H1 (cell line): Measurements from ENCODE around the gene CNKSR2. TPM values are rescaled to one million over a fixed set of nuclear protein-coding genes. Genes with fewer than 3 reads are reported as not detected.

Experiments used
- CTCF ChIA-PET: fragments of 300-600 bp; sonication (Branson Sonifier 250); formaldehyde crosslinking; loops from one replicate; lab custom pipeline; 2021; ENCODE audit not compliant: partially characterized antibody; lab: Charles Lee
- POLR2A ChIA-PET: fragments of 300-600 bp; sonication (Branson Sonifier 250); formaldehyde crosslinking; loops from one replicate; lab custom pipeline; 2021; ENCODE audit warnings: inconsistent platforms; ENCODE audit not compliant: partially characterized antibody; lab: Charles Lee
- DNase-seq, 2 experiments: peaks; one replicate each; pipeline versions ENCODE4 v3.0.0 to v3.0.0-alpha.2; 2010 to 2022; ENCODE audit warnings: low spot score in 2 of 2, low read depth in 1 of 2, mixed read lengths in 1 of 2
- FAIRE-seq: peaks from 2 replicates; lab custom pipeline; 2011; peaks lifted over from hg19 to GRCh38; lab: Jason Lieb, UNC
- H2AFZ ChIP-seq: 2 replicates; pipeline ENCODE4 v1.8.1; 2012; ENCODE audit warnings: low read length, inconsistent platforms
- H2AK5ac ChIP-seq: 2 replicates; pipeline ENCODE4 v1.6.1; 2013; ENCODE audit warnings: low read depth, low read length
- H2BK120ac ChIP-seq: replicated peaks from 2 replicates; pipeline ENCODE3; 2013; ENCODE audit warnings: low read depth, low read length, inconsistent platforms
- H2BK12ac ChIP-seq: 2 replicates; pipeline ENCODE4 v1.6.1; 2013; ENCODE audit warnings: low read depth, low read length
- H2BK15ac ChIP-seq: 2 replicates; pipeline ENCODE4 v1.6.1; 2013; ENCODE audit warnings: low read length
- H2BK20ac ChIP-seq: 2 replicates; pipeline ENCODE4 v1.6.1; 2013; ENCODE audit warnings: low read length
- H2BK5ac ChIP-seq: 2 replicates; pipeline ENCODE4 v1.6.1; 2013; ENCODE audit warnings: low read depth, low read length
- H3K14ac ChIP-seq: 2 replicates; pipeline ENCODE4 v1.6.1; 2013; ENCODE audit warnings: inconsistent platforms; ENCODE audit not compliant: insufficient read length
- H3K18ac ChIP-seq: 2 replicates; pipeline ENCODE4 v1.6.1; 2013; ENCODE audit warnings: low read length; ENCODE audit errors: extremely low read depth
- H3K23ac ChIP-seq: 2 replicates; pipeline ENCODE4 v1.6.1; 2013; ENCODE audit warnings: inconsistent platforms; ENCODE audit not compliant: insufficient read length
- H3K23me2 ChIP-seq: 2 replicates; pipeline ENCODE4 v1.6.1; 2013; ENCODE audit warnings: low read depth, low read length
- H3K27ac ChIP-seq: 2 replicates; pipeline ENCODE4 v1.6.1; 2011; ENCODE audit warnings: low read depth, low read length, inconsistent platforms
- H3K27me3 ChIP-seq, 4 experiments: replicated peaks in 1 of 4; 1 replicate in 1 of 4; 2 replicates in 3 of 4; pipeline versions ENCODE4 v1.6.1 to v1.8.1; 2011 to 2013; ENCODE audit warnings: low read length in 3 of 4, mild to moderate bottlenecking in 3 of 4, inconsistent platforms in 2 of 4, mixed read lengths in 2 of 4, moderate library complexity in 1 of 4; ENCODE audit not compliant: control insufficient read depth in 3 of 4, insufficient read depth in 3 of 4; ENCODE audit errors: extremely low read depth in 1 of 4
- H3K36me3 ChIP-seq, 4 experiments: 2 replicates each; pipeline versions ENCODE4 v1.6.1 to v1.8.1; 2011 to 2013; ENCODE audit warnings: mild to moderate bottlenecking in 4 of 4, low read length in 3 of 4, moderate library complexity in 2 of 4, control low read depth in 1 of 4, inconsistent platforms in 1 of 4; ENCODE audit not compliant: insufficient read depth in 4 of 4, control insufficient read depth in 2 of 4
- H3K4ac ChIP-seq: replicated peaks from 2 replicates; pipeline ENCODE3; 2013; ENCODE audit warnings: low read length, low read depth, mixed read lengths, inconsistent platforms; ENCODE audit not compliant: insufficient read length
- H3K4me1 ChIP-seq, 4 experiments: replicated peaks in 1 of 4; 1 replicate in 1 of 4; 2 replicates in 3 of 4; pipeline versions ENCODE4 v1.6.1 to v1.8.1; 2011 to 2013; ENCODE audit warnings: low read length in 3 of 4, inconsistent platforms in 2 of 4, mixed read lengths in 1 of 4; ENCODE audit not compliant: insufficient read depth in 4 of 4, control insufficient read depth in 3 of 4
- H3K4me2 ChIP-seq, 2 experiments: 2 replicates each; pipeline versions ENCODE4 v1.6.1 to v1.8.1; 2011 to 2013; ENCODE audit warnings: low read depth in 2 of 2, low read length in 2 of 2, control low read depth in 1 of 2, inconsistent platforms in 1 of 2, mild to moderate bottlenecking in 1 of 2; ENCODE audit not compliant: insufficient read depth in 1 of 2
- H3K4me3 ChIP-seq, 4 experiments: fragments of 200-600, 300-600 bp in 1 of 4; sonication (generic), shearing (Covaris generic), sonication (Bioruptor Twin) in 1 of 4; 2 replicates each; pipeline versions ENCODE4 v1.5.1 to v1.8.1; 2011 to 2016; ENCODE audit warnings: low read length in 4 of 4, low read depth in 3 of 4, control low read depth in 2 of 4, inconsistent platforms in 2 of 4, mild to moderate bottlenecking in 2 of 4, mixed read lengths in 1 of 4, moderate library complexity in 1 of 4; ENCODE audit not compliant: insufficient read depth in 2 of 4; ENCODE audit errors: extremely low read depth in 1 of 4
- H3K56ac ChIP-seq: replicated peaks from 2 replicates; pipeline ENCODE3; 2013; ENCODE audit warnings: low read depth, mild to moderate bottlenecking, mixed read lengths, low read length, inconsistent platforms; ENCODE audit not compliant: insufficient read length
- H3K79me1 ChIP-seq: 2 replicates; pipeline ENCODE4 v1.6.1; 2013; ENCODE audit warnings: low read depth, low read length, control low read depth
- H3K79me2 ChIP-seq, 2 experiments: 2 replicates each; pipeline versions ENCODE4 v1.6.1 to v1.8.1; 2012 to 2013; ENCODE audit warnings: low read length in 2 of 2, mild to moderate bottlenecking in 2 of 2, inconsistent platforms in 1 of 2; ENCODE audit not compliant: insufficient read depth in 2 of 2, control insufficient read depth in 1 of 2
- H3K9ac ChIP-seq, 4 experiments: replicated peaks in 1 of 4; 1 replicate in 1 of 4; 2 replicates in 3 of 4; pipeline versions ENCODE4 v1.6.1 to v1.8.1; 2011 to 2013; ENCODE audit warnings: low read depth in 3 of 4, low read length in 3 of 4, control low read depth in 2 of 4, mild to moderate bottlenecking in 2 of 4, moderate library complexity in 2 of 4, inconsistent platforms in 1 of 4; ENCODE audit errors: extremely low read depth in 1 of 4
- H3K9me3 ChIP-seq, 2 experiments: 2 replicates each; pipeline versions ENCODE4 v1.6.1 to v1.8.1; 2012 to 2013; ENCODE audit warnings: mild to moderate bottlenecking in 2 of 2, moderate library complexity in 2 of 2, control low read depth in 1 of 2, inconsistent platforms in 1 of 2, low read depth in 1 of 2, low read length in 1 of 2, mixed read lengths in 1 of 2; ENCODE audit not compliant: insufficient read depth in 2 of 2
- H4K20me1 ChIP-seq, 2 experiments: replicated peaks in 1 of 2; 2 replicates each; pipeline versions ENCODE3 to v1.8.1; 2011 to 2013; ENCODE audit warnings: inconsistent platforms in 2 of 2, low read length in 2 of 2, mild to moderate bottlenecking in 1 of 2; ENCODE audit not compliant: insufficient read depth in 2 of 2, control insufficient read depth in 1 of 2
- H4K5ac ChIP-seq: 2 replicates; pipeline ENCODE4 v1.6.1; 2013; ENCODE audit warnings: low read length, low read depth, mixed read lengths, inconsistent platforms; ENCODE audit not compliant: insufficient read length
- H4K8ac ChIP-seq: 2 replicates; pipeline ENCODE4 v1.8.0; 2013; ENCODE audit warnings: mild to moderate bottlenecking, moderate library complexity, low read length, inconsistent platforms; ENCODE audit not compliant: insufficient read depth; ENCODE audit errors: extremely low read depth
- H4K91ac ChIP-seq: replicated peaks from 2 replicates; pipeline ENCODE3; 2013; ENCODE audit warnings: low read length, mixed read lengths, inconsistent platforms; ENCODE audit not compliant: insufficient read length
- CBX5 ChIP-seq: fragments of 300-800, 300-1000 bp; sonication (generic); IDR thresholded peaks from 2 replicates; pipeline ENCODE4 v1.7.1; 2016; ENCODE audit warnings: antibody characterized with exemption, low read length, low read depth
- GTF2F1 ChIP-seq: IDR thresholded peaks from 2 replicates; pipeline ENCODE4 v1.6.1; 2012; ENCODE audit warnings: low read depth, low read length, improper control_type of control experiment, borderline replicate concordance
- POLR2AphosphoS5 ChIP-seq: IDR thresholded peaks from 2 replicates; pipeline ENCODE4 v1.6.1; 2011; ENCODE audit warnings: low read depth, low read length
- TAF1 ChIP-seq: IDR thresholded peaks from 2 replicates; pipeline ENCODE4 v1.6.1; 2011; ENCODE audit warnings: mild to moderate bottlenecking, low read depth, low read length
- WGBS, 2 experiments: shearing (Covaris generic) in 1 of 2; methylation state at CpG; one replicate each; pipeline versions ENCODE4 v1.1.6 to v1.1.7; 2013 to 2015; ENCODE audit warnings: low lambda C conversion rate in 2 of 2, mixed read lengths in 2 of 2, inconsistent platforms in 1 of 2, low coverage in 1 of 2, missing lambda C conversion rate in 1 of 2; ENCODE audit not compliant: insufficient replicate concordance in 2 of 2, insufficient coverage in 1 of 2, insufficient read length in 1 of 2; ENCODE audit errors: extremely low coverage in 1 of 2, missing lambda C conversion rate in 1 of 2; 5-methylcytosine and 5-hydroxymethylcytosine counted together
- polyA plus RNA-seq, 7 experiments: library from polyadenylated mRNA; depleted of rRNA in 3 of 7; stranded (reverse) in 5 of 7; unstranded in 2 of 7; fragments of >200 nt in 5 of 7; fragments of 200-250 nt in 2 of 7; gene quantifications; 1 replicate in 5 of 7; 2 replicates in 1 of 7; 4 replicates in 1 of 7; pipeline versions ENCODE4 v1.2.1 to v1.2.3, GENCODE V29; 2011 to 2013; ENCODE audit warnings: missing spikeins in 2 of 7, mixed read lengths in 2 of 7
- total RNA-seq: library from RNA; stranded (reverse); fragmentation: NEBNext Ultra II Directional; extraction: Animal tissue kit (Norgen Biotek cat#: 25700); gene quantifications from 2 replicates; pipeline ENCODE4 v1.2.1, GENCODE V29; 2021

The CNKSR2 gene
- total and polyA plus RNA-seq, 2 of the 8 experiments (the other 6 are each of a cell fraction or from before 2014, with no cell fraction given) = 5.5 to 16.3 TPM

DNA sequence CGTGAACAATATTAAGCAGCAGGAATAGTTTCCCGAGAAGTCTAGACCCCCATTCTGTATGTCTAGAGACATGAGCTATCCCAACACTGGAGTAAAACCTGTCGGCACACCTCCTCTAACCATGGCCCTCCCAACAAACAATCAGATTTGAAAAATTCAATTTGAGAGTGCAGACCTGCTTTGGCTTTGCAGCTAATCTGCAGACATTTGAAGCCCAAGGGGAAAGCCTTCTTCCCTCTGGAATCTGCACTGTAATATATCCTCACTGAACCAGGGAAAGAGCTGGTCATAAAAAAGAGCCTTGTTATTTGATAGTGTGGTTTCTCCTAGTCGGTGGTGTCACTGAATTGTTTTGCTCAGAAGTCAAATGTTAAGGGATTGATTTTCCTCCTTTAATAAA, 328.5 kb downstream of the CNKSR2 start:
- H3K27ac ChIP-seq = no peak overlapping the region
- H3K56ac ChIP-seq = no peak overlapping the region
- no peak overlapping the region for H3K14ac ChIP-seq
- no peak overlapping the region for H3K4me2 ChIP-seq
- POLR2A ChIA-PET = no interaction called here
- FAIRE-seq = no peak
- no peak overlapping the region for H3K9ac ChIP-seq
- no peaks in the 10 kb centered on the region for H3K79me2 ChIP-seq
- no peaks in the 10 kb centered on the region for H3K79me1 ChIP-seq
- H2BK12ac ChIP-seq = no peak overlapping the region
- no peak overlapping the region for H2BK5ac ChIP-seq
- H3K4me1 ChIP-seq = no peaks in the 10 kb centered on the region
- H3K4ac ChIP-seq = no peak overlapping the region
- no peaks in the 10 kb centered on the region for H3K23me2 ChIP-seq
- no peak overlapping the region for H2AFZ ChIP-seq
- WGBS, 2 experiments = 86% methylated on average over 2 of the region's 4 CpGs; no CpG with 5 or more reads in 1 of the 2 experiments
- H4K5ac ChIP-seq = no peak overlapping the region
- DNase-seq = no peak
- H3K36me3 ChIP-seq = no peaks in the 10 kb centered on the region
- H4K91ac ChIP-seq = no peak overlapping the region
- H3K27me3 ChIP-seq = no peaks in the 10 kb centered on the region
- no peak overlapping the region for H2AK5ac ChIP-seq
- no peak overlapping the region for H4K8ac ChIP-seq
- TF ChIP-seq TAF1 (no peak), GTF2F1 (no peak), POLR2AphosphoS5 (no peak), CBX5 (no peak)
- H2BK15ac ChIP-seq = no peak overlapping the region
- H3K9me3 ChIP-seq = no peaks in the 10 kb centered on the region
- H2BK20ac ChIP-seq = no peak overlapping the region
- H4K20me1 ChIP-seq = no peaks in the 10 kb centered on the region
- no peak overlapping the region for H3K18ac ChIP-seq
- no peak overlapping the region for H3K23ac ChIP-seq
- CTCF ChIA-PET = interaction anchor here (0.6 to 1.2 kb wide), 2 partner anchors 16 to 54 kb away, joined by 3 read pairs; no protein-coding TSS in a partner anchor
- H2BK120ac ChIP-seq = no peak overlapping the region
- H3K4me3 ChIP-seq = no peak overlapping the region
